ENCODE data around the gene RFPL2. TPM values are rescaled to one million over a fixed set of nuclear protein-coding genes. Genes with fewer than 3 reads are reported as not detected.

RFPL2 gene
- total RNA-seq, 1 experiment from 2014 or later = not detected

DNA sequence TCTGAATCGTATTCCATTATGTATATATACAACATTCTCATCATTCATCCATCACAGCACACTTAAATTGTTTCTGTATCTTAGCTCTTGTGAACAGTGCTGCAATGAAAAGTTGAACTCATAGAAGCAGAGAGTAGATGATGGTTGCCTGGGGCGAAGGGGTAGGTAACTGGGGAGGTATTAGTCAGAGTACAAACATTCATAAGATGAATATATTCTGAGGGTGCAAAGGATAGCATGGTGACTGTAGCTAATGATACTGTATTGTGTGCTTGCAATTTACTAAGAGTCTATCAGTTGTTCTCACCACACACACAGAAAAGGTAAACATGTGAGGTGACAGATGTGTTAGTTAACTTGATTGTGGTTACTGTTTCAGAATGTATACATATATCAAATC lies 12.6 kb upstream of the RFPL2 start:
- H3K27me3 ChIP-seq (replicated peaks; ENCODE audit: insufficient read depth, low read depth, low read length, poor library complexity) = no peaks in the 10 kb centered on the region
- BruUV-seq (replicated peaks) = no TSS peak
- no peaks in the 10 kb centered on the region for H3K9me3 ChIP-seq (ENCODE audit: low read depth, low read length, poor library complexity, severe bottlenecking)
- POLR2A ChIA-PET (ENCODE audit: low non-redundant PET) = no interaction called here
- H3K4me3 ChIP-seq (ENCODE audit: low read depth, low read length, poor library complexity, severe bottlenecking) = no peak overlapping the region
- no peak for DNase-seq (ENCODE audit: low spot score)
- H3K4me1 ChIP-seq (ENCODE audit: insufficient read depth, low read length, poor library complexity, severe bottlenecking) = no peaks in the 10 kb centered on the region
- intact Hi-C loops (cut with micrococcal nuclease; ENCODE audit: unreplicated experiment) = no loop called here
- no peak for TF ChIP-seq EZH2 (IDR thresholded peaks at IDR 0.05; ENCODE audit: borderline replicate concordance, low read depth, low read length, poor library complexity, severe bottlenecking)
- TF ChIP-seq, protein P1, sequence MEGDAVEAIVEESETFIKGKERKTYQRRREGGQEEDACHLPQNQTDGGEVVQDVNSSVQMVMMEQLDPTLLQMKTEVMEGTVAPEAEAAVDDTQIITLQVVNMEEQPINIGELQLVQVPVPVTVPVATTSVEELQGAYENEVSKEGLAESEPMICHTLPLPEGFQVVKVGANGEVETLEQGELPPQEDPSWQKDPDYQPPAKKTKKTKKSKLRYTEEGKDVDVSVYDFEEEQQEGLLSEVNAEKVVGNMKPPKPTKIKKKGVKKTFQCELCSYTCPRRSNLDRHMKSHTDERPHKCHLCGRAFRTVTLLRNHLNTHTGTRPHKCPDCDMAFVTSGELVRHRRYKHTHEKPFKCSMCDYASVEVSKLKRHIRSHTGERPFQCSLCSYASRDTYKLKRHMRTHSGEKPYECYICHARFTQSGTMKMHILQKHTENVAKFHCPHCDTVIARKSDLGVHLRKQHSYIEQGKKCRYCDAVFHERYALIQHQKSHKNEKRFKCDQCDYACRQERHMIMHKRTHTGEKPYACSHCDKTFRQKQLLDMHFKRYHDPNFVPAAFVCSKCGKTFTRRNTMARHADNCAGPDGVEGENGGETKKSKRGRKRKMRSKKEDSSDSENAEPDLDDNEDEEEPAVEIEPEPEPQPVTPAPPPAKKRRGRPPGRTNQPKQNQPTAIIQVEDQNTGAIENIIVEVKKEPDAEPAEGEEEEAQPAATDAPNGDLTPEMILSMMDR (conservative IDR thresholded peaks at IDR 0.05; ENCODE audit: low read depth, low read length) = no peak
- H3K36me3 ChIP-seq (ENCODE audit: insufficient read depth, low read length, poor library complexity, severe bottlenecking) = no peaks in the 10 kb centered on the region
- CTCF ChIA-PET = no interaction called here
- H3K27ac ChIP-seq (ENCODE audit: low read depth, low read length, poor library complexity, severe bottlenecking) = no peak overlapping the region

DNA sequence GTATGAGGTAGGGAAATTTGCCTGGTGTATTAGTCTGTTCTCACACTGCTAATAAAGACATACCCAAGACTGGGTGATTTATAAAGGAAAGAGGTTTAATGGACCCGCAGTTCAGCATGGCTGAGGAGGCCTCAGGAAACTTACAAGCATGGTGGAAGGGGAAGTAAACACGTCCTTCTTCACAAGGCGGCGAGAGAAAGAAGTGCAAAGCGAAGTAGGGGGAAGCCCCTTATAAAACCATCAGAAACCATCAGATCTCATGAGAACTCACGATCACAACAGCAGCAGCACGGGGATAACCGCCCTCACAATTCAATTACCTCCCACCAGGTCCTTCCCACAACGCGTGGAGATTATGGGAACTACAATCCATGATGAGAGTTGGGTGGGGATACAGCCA lies 12.0 kb upstream of the RFPL2 start:
- intact Hi-C loops (cut with micrococcal nuclease; ENCODE audit: unreplicated experiment) = no loop called here
- H3K36me3 ChIP-seq (ENCODE audit: insufficient read depth, low read length, poor library complexity, severe bottlenecking) = no peaks in the 10 kb centered on the region

DNA sequence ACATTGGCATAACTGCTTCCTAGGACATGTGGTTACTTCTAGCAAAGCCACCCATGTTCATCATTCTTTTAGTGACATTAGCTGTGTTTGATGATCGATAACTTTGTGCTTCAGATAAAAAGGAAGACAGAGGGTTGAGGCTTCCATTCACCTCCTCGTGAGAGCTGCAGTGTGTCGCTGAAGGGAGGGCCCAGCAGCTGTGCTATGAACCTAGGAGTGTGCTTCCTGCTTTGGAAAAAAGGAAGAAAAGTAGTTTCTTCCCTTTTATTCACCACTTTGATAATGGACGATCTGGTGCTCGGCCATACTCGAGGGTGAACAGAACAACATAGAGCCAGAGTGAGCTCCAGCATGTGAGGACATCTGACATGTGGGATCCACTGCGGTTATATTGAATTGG lies 6.1 kb upstream of the RFPL2 start:
- H3K4me3 ChIP-seq (ENCODE audit: low read depth, low read length, poor library complexity, severe bottlenecking) = no peak overlapping the region
- CTCF ChIA-PET = no interaction called here
- POLR2A ChIA-PET (ENCODE audit: low non-redundant PET) = no interaction called here
- no TSS peak for BruUV-seq (replicated peaks)
- intact Hi-C loops (cut with micrococcal nuclease; ENCODE audit: unreplicated experiment) = no loop called here
- H3K9me3 ChIP-seq (ENCODE audit: low read depth, low read length, poor library complexity, severe bottlenecking) = no peaks in the 10 kb centered on the region
- TF ChIP-seq, protein P1 (conservative IDR thresholded peaks at IDR 0.05; ENCODE audit: low read depth, low read length) = no peak
- TF ChIP-seq EZH2 (IDR thresholded peaks at IDR 0.05; ENCODE audit: borderline replicate concordance, low read depth, low read length, poor library complexity, severe bottlenecking) = no peak
- H3K27ac ChIP-seq (ENCODE audit: low read depth, low read length, poor library complexity, severe bottlenecking) = no peak overlapping the region
- H3K4me1 ChIP-seq (ENCODE audit: insufficient read depth, low read length, poor library complexity, severe bottlenecking) = no peaks in the 10 kb centered on the region
- no peaks in the 10 kb centered on the region for H3K27me3 ChIP-seq (replicated peaks; ENCODE audit: insufficient read depth, low read depth, low read length, poor library complexity)
- H3K36me3 ChIP-seq (ENCODE audit: insufficient read depth, low read length, poor library complexity, severe bottlenecking) = no peaks in the 10 kb centered on the region
- DNase-seq (ENCODE audit: low spot score) = no peak

More for the DNA sequence above, 12.0 kb upstream of the RFPL2 start:
- Histone ChIP-seq H3K4me1 (ENCODE audit: insufficient read depth, low read length, poor library complexity, severe bottlenecking) (no peaks in the 10 kb centered on the region), H3K4me3 (ENCODE audit: low read depth, low read length, poor library complexity, severe bottlenecking) (no peak overlapping the region), H3K27me3 (replicated peaks; ENCODE audit: insufficient read depth, low read depth, low read length, poor library complexity) (no peaks in the 10 kb centered on the region), H3K9me3 (ENCODE audit: low read depth, low read length, poor library complexity, severe bottlenecking) (no peaks in the 10 kb centered on the region), H3K27ac (ENCODE audit: low read depth, low read length, poor library complexity, severe bottlenecking) (no peak overlapping the region)
- TF ChIP-seq EZH2 (IDR thresholded peaks at IDR 0.05; ENCODE audit: borderline replicate concordance, low read depth, low read length, poor library complexity, severe bottlenecking) = no peak
- TF ChIP-seq, protein P1 (conservative IDR thresholded peaks at IDR 0.05; ENCODE audit: low read depth, low read length) = no peak
- ChIA-PET CTCF (no interaction called here), POLR2A (ENCODE audit: low non-redundant PET) (no interaction called here)
- DNase-seq (ENCODE audit: low spot score) = no peak
- no TSS peak for BruUV-seq (replicated peaks)
